Uterus (tissue), 4 donors: Measurements from ENCODE around the gene P2RX4. TPM values are rescaled to one million over a fixed set of nuclear protein-coding genes. Genes with fewer than 3 reads are reported as not detected.
"Not testable (repeated sequence)": the region's sequence is repeated elsewhere in the genome, so short reads cannot be mapped to it uniquely, and the experiment has no call there.

ENCODE experiments used
- DNase-seq, 2 donors: peaks; one replicate each; pipeline ENCODE4 v3.0.0-alpha.2; 2019 to 2020
- H3K27ac ChIP-seq, 2 donors: fragments of 200-600 bp; sonication (generic); 1 replicate in 1 of 2; 2 replicates in 1 of 2; pipeline ENCODE4 v1.5.1; 2016 to 2018
- H3K27me3 ChIP-seq, 2 donors: fragments of 200-600 bp; sonication (generic); one replicate each; pipeline ENCODE4 v1.5.1; 2018 to 2019; ENCODE audit warnings: control low read depth in 1 of 2
- H3K36me3 ChIP-seq, 2 donors: fragments of 200-600 bp; sonication (generic); one replicate each; pipeline ENCODE4 v1.5.1; 2019; ENCODE audit warnings: control low read depth in 1 of 2
- H3K4me1 ChIP-seq, 2 donors: fragments of 200-600 bp; sonication (generic); one replicate each; pipeline ENCODE4 v1.5.1; 2018 to 2019; ENCODE audit warnings: control low read depth in 1 of 2
- H3K4me3 ChIP-seq, 2 donors: fragments of 200-600 bp; sonication (generic); 1 replicate in 1 of 2; 2 replicates in 1 of 2; pipeline ENCODE4 v1.5.1; 2018 to 2019; ENCODE audit warnings: mild to moderate bottlenecking in 1 of 2
- H3K9me3 ChIP-seq, 2 donors: fragments of 200-600 bp; sonication (generic); one replicate each; pipeline ENCODE4 v1.5.1; 2019; ENCODE audit warnings: control low read depth in 1 of 2
- POLR2A ChIP-seq, 2 donors: fragments of 450-650 bp; IDR thresholded peaks; one replicate each; pipeline ENCODE4 v1.6.1; 2016; ENCODE audit warnings: antibody characterized with exemption in 2 of 2, mild to moderate bottlenecking in 1 of 2, moderate library complexity in 1 of 2
- intact Hi-C: fragments of 100-400 bp; cut with DNase I; formaldehyde crosslinking; loops from one replicate; pipeline ENCODE4 v1.15.1; 2023; ENCODE audit warnings: low total_unique reads
- total RNA-seq, 4 donors: library from RNA; depleted of rRNA in 3 of 4; stranded (reverse); fragments of >200 nt in 3 of 4; gene quantifications; one replicate each; pipeline versions ENCODE4 v1.1.0 to v1.2.4, GENCODE V29; 2014 to 2023
- TF ChIP-seq, protein P1 (sequence below), 4 experiments: fragments of 200-600 bp in 2 of 4; fragments of 450-650 bp in 2 of 4; sonication (generic) in 2 of 4; IDR thresholded peaks; one replicate each; pipeline ENCODE4 v1.5.1; 2016 to 2019; ENCODE audit warnings: antibody characterized with exemption in 4 of 4, mild to moderate bottlenecking in 2 of 4, moderate library complexity in 1 of 4
- donor health status: DM: yes; HTN: yes; CAD: no.

The P2RX4 gene
- total RNA-seq, 4 donors from 2014 or later: 10.9 to 217 (median 36.1) TPM

DNA sequence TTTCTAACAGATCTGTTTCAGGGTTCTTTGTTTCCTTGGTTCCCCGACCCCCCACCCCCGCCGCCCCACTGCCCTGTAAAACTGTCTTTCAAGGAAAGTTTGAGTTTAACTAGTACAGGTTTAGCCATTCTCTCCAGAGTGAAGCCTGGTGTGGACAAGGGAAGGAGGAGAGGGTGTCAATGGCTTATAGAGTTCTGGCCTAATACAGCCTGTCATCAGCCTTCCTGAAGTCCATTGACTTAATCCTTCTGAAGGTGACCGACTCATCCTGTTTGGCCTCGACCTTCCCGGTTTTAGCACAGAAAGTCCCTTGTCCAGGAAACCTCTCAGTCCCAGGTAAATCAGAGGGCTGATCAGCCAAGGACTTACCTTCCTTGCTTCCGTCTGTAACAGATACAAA lies 11.0 kb upstream of the P2RX4 start:
- Histone ChIP-seq H3K9me3 (no peaks in the 10 kb centered on the region), H3K27me3 (no peaks in the 10 kb centered on the region), H3K4me3 (no peak overlapping the region), H3K27ac (no peak overlapping the region), H3K36me3 (no peaks in the 10 kb centered on the region), H3K4me1 (no peaks in the 10 kb centered on the region)
- no peak for DNase-seq
- intact Hi-C loops: no loop called here
- no peak for TF ChIP-seq POLR2A (IDR thresholded peaks at IDR 0.05)
- TF ChIP-seq, protein P1, sequence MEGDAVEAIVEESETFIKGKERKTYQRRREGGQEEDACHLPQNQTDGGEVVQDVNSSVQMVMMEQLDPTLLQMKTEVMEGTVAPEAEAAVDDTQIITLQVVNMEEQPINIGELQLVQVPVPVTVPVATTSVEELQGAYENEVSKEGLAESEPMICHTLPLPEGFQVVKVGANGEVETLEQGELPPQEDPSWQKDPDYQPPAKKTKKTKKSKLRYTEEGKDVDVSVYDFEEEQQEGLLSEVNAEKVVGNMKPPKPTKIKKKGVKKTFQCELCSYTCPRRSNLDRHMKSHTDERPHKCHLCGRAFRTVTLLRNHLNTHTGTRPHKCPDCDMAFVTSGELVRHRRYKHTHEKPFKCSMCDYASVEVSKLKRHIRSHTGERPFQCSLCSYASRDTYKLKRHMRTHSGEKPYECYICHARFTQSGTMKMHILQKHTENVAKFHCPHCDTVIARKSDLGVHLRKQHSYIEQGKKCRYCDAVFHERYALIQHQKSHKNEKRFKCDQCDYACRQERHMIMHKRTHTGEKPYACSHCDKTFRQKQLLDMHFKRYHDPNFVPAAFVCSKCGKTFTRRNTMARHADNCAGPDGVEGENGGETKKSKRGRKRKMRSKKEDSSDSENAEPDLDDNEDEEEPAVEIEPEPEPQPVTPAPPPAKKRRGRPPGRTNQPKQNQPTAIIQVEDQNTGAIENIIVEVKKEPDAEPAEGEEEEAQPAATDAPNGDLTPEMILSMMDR (IDR thresholded peaks at IDR 0.05): no peak

DNA sequence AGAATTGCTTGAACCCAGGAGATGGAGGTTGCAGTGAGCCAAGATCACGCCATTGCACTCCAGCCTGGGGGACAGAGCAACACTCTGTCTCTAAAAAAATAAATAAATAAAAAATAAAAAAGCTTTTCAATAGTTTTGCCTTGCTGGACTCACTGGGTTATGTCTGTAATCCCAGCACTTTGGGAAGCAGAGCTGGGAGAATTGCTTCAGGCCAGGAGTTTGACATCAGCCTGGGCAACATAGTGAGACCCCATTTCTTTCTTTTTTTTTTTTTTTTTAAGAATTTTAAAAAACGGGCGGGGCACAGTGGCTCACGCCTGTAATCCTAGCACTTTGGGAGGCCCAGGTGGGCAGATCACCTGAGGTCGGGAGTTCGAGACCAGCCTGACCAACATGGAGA lies 8.8 kb upstream of the P2RX4 start:
- H3K27me3 ChIP-seq, H3K4me1 ChIP-seq, H3K9me3 ChIP-seq, DNase-seq, H3K36me3 ChIP-seq, H3K4me3 ChIP-seq, intact Hi-C loops, H3K27ac ChIP-seq: not testable (repeated sequence)

DNA sequence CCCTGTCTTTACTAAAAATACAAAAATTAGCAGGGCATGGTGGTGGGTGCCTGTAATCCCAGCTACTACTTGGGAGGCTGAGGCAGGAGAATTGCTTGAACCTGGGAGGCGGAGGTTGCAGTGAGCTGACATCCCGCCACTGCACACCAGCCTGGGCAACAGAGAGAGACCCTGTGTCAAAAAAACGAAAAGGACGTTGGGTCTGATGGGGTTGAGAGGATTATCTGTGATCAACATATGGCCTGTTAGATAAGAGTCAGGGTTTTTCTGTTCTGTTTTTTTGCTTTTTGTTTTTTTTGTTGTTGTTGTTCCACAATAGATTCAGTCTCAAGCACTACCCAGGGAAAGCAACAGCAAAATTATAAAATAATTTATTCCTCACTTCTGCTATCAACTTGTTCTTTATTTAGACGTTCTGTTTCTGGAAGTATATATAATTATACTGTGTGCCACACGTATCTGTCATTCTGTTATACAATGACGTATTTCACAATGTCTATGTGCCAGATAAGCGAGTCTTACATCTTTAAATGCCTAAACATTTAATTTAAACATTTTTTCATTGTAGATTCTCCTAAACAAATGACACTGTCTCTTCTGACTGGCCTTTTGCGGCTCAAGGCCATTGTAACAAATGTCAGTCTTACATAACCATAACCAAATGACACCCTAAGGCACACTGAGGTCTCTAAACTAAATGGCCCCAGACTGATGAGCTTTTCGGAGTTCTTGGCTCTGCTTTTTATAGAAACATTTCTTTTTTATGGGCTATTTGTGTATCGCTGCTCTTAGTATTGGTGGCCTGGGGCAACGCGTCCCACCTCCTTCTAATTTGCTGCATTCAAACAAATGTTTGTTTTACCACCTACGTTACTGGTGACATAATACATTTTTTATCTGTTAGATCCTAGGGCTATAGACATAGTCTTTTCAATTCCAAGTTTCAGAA lies 7.2 kb upstream of the P2RX4 start:
- Histone ChIP-seq H3K27ac (no peak overlapping the region), H3K4me1 (no peaks in the 10 kb centered on the region), H3K27me3 (no peaks in the 10 kb centered on the region), H3K4me3 (no peak overlapping the region), H3K36me3 (no peaks in the 10 kb centered on the region), H3K9me3 (no peaks in the 10 kb centered on the region)
- DNase-seq: no peak
- intact Hi-C loops: no loop called here
- no peak for TF ChIP-seq POLR2A (IDR thresholded peaks at IDR 0.05)
- TF ChIP-seq, protein P1 (IDR thresholded peaks at IDR 0.05): no peak

DNA sequence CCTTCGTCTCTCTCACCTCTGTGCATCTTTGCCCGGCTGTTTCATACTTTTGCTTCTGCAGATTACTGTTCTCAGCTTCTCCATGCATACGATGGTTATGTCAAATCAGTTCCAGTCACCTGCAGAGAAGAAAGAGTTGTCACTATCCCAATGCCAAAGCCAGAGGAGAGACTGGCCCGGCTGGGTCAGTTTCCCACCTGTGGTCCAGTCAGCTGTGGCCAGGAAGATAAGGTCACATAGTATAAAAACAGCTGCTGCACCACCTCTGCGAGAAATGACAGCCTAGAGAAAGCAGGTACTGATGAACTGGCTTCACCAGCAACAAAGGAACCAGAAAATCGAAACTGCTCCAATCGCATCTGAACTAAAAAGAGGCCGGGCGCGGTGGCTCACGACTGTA lies 6.4 kb upstream of the P2RX4 start:
- intact Hi-C loops: no loop called here
- H3K9me3 ChIP-seq: no peaks in the 10 kb centered on the region

DNA sequence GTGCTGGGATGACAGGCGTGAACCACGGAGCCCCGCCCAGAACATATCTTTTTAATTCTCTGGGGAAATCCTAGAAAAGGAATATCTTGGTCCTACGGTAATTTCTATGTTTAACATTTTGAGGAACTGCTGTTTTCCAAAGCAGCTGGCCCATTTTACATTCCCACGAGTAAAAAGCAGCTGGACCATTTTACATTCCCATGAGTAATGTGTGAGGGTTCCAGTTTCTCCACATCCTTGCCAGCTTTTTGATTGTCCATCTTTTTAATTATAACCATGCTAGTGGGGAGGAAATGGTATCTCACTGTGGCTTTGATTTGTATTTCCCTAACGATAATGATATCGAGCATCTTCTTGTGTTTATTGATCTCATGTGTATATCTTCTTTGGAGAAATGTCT lies 4.4 kb upstream of the P2RX4 start:
- Histone ChIP-seq H3K4me3 (no peak overlapping the region), H3K4me1 (no peaks in the 10 kb centered on the region), H3K9me3 (no peaks in the 10 kb centered on the region), H3K27me3 (no peaks in the 10 kb centered on the region), H3K27ac (no peak overlapping the region), H3K36me3 (no peaks in the 10 kb centered on the region)
- intact Hi-C loops: no loop called here
- no peak for DNase-seq
- no peak for TF ChIP-seq POLR2A (IDR thresholded peaks at IDR 0.05)
- TF ChIP-seq, protein P1 (IDR thresholded peaks at IDR 0.05): no peak

More for the DNA sequence above, 6.4 kb upstream of the P2RX4 start:
- no peak for DNase-seq
- no peaks in the 10 kb centered on the region for H3K36me3 ChIP-seq
- H3K4me3 ChIP-seq: no peak overlapping the region
- H3K27me3 ChIP-seq: no peaks in the 10 kb centered on the region
- no peak for TF ChIP-seq POLR2A (IDR thresholded peaks at IDR 0.05)
- TF ChIP-seq, protein P1 (IDR thresholded peaks at IDR 0.05): no peak
- no peaks in the 10 kb centered on the region for H3K4me1 ChIP-seq
- no peak overlapping the region for H3K27ac ChIP-seq

DNA sequence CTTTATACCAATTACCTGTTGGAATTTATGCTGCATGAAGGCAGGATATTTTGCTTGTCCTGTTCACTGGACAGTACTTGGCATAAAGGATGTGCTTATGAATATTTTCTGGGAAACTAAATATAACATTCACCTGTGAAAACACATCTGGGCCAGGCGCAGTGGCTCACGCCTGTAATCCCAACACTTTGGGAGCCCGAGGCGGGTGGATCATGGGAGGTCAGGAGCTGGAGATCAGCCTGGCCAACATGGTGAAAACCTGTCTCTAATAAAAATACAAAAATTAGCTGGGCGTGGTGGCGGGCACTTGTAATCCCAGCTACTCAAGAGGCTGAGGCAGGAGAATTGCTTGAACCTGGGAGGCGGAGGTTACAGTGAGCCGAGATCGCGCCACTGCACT lies 1.4 kb upstream of the P2RX4 start:
- H3K27me3 ChIP-seq, H3K4me3 ChIP-seq, DNase-seq, H3K4me1 ChIP-seq, H3K9me3 ChIP-seq, H3K27ac ChIP-seq, H3K36me3 ChIP-seq, intact Hi-C loops: not testable (repeated sequence)
